ENCODE results near the gene HSDL1.

HSDL1 gene

DNA sequence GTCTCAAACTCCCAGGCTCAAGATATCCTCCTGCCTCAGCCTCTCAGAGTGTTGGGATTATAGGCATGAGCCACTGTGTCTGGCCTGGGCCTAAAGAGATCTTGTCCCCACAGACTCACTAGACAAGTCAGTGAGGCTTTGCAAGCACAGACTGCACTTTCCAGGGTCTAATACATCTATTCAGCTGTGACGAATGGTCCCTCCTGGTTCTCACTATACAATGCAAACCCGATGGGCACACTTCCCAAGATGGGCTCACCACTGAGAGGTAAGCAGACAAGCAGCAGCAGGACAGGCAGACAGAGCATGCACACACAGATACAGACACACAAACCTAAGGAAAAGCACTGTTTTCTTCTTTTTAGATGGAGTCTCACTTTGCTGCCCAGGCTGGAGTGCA lies 37.1 kb downstream of the HSDL1 start:
- no peak for DNase-seq (ENCODE audit: low read depth in 2 of 2)

DNA sequence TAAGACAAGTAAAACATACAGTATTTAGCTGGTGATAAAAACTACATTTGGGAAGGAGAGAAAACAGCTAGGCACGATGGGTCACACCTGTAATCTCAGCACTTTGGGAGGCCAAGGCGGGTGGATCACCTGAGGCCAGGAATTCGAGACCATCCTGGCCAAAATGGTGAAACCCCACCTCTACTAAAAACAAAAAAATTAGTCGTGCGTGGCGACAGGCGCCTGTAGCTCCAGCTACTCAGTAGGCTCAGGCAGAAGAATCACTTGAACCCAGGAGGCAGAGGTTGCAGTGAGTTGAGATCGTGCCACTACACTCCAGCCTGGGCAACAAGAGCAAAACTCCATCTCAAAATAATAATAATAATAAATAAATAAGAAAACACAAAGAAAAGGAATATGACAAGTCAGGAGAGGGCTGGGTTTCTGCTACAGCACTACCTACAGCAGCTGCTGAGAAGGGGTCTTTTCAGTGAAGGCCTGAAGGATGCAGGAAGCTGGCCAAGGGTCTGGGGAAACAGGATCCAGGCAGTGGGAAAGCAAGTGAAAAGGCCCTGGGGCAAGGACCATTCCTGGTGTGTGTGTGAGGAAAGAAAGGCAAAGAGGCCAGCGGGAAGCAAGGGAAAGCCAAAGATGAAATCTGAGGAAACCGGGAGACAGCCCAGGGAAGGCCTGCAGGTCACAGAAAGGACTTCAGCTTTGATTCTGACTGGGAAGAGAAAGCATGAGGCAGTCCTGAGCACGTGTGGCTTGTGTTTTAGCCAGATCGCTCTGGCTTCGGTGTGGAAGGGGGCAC lies 38.8 kb downstream of the HSDL1 start:
- no peak for DNase-seq (ENCODE audit: low read depth in 2 of 2)

DNA sequence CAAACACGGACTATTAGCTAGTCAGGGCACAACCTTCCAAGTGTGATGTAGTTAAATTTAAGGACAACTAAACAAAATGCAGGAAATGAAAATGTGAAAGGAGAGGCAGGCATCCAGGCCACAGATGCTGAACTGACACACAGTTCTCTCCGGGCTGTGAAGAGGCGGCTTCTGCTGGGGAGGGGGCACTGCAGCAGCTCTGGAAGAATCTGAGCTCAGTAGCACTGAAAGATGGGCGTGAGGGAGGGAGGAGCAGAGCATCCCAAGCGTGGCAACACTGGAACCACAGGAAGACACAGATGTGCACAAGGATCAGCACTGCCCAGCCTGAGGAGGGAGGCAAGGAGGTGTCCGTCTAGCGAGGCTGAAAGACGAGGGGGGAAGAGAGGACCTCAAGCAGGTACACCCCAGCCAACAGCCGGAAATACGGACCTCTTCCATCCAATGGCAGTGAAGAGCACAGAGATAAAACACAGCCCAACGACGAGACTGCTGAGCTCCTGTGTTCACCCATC lies 39.6 kb downstream of the HSDL1 start:
- DNase-seq (ENCODE audit: low read depth in 2 of 2): no peak

DNA sequence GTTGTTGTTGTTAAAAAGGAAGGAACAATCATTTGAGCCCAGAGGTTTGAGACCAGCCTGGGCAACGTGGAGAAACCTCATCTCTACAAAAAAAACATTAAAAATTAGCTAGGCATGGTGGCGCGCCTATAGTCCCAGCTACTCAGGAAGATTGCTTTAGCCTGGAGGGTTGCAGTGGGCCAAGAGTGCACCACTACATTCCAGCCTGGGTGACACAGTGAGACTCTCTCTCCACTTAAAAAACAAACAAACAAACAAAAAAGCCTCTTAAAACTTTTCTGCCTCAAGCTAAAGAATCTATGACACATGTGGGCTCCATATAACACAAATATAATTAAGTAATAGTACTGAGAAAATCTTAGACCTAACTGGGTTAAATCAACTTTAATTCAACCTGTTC lies 40.7 kb downstream of the HSDL1 start:
- no peak for DNase-seq (ENCODE audit: low read depth in 2 of 2)

DNA sequence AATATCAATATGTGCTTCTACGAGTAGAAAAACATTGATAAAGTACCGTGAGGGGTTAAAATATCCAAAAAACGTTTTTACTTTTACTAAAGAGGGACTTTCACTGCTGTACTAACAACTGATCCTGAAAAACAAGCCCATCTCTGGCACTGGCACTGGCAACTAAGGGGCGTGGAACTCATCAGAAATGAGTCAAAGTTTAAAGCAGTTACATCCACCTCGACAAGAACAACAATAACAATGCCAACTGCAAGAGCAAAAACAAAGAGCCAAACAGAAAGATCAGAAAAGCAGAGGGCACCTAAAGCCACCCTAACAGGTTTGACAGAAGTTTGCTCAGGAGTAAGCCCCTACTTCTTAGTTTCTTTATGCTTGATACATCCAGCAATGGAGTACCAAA lies 41.3 kb downstream of the HSDL1 start:
- DNase-seq (ENCODE audit: low read depth in 2 of 2): no peak

DNA sequence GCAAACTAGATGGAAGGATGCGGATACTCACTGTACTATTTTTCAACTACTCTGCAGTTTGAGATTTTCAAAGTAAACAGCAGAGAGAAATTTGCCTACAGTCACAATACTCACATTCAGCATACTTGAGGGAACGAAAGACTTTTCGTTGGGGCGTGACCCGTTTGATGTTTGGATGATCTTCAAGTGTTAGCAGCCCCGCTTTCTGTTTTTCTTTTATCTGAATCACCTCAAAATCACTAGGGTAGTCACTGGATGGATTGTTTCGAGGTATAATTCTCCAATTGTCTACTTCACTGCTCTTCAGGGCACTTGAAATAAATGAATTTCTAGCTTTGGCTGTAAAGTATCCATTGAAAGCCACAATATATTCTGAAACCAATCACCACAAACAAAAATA lies 46.0 kb downstream of the HSDL1 start:
- DNase-seq (ENCODE audit: low read depth in 2 of 2): no peak

DNA sequence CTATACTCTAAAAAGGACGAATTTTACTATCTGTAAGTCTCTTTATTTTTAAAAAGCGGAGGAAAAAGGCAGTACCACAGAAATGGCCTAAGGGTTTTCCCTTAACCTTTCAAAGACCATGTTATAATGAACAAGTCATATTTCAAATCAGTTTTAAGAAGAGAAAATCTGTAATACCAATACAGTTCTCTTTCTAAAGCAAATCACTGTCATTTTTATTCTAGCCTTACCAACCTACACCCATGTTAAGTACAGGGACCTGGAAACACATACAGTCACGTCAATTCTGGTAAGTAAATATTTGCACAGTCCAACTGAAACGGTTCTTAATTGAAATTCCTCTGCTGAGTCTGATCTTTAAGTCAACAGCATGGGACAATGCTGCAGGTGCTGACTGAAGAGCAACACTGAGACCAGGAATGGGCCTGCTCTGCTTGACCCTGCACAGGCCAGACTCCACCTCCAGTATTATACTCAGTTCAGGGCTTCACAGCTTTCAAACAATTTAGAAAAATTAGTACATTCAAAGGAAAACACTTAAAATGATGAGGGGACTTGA lies 48.5 kb downstream of the HSDL1 start:
- DNase-seq (ENCODE audit: low read depth in 2 of 2): no peak

DNA sequence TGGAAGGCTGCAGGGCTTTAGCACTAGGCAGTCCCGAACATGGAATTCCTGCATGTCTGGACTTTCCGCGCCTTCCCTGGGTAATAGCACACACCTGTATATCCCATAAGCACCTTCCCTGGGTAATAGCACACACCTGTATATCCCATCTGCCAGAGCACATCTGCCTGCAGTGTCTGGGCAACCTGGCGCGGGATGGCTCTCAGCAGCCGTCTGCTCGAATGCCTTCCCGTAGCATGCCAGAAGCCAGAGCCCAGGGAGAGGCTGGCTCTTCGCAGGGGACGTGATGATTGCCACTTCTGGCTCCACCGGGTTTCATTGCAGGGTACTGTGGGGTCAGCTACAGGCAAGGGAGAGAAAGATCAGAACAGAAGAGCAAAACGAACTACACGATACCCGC lies 49.5 kb downstream of the HSDL1 start:
- DNase-seq (ENCODE audit: low read depth in 2 of 2): no peak

DNA sequence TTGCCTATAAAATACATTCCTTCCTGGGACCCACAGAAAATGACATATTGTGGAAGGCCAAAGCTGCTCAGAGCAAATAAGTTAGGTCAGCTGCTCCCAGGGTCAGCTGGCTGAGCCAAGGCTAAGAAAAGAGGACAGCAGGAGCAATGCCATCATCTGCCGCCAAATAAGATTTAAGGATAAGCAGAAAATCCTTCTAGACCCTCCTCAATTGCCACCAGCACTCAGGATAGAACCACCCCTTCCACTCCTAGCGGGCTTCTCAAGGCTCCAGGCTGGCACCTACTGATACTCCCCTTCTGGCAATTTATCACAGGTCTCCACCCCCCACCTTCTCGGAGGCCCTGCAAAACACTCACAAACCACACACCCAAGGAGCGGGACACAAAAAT lies 51.1 kb downstream of the HSDL1 start:
- no peak for DNase-seq (ENCODE audit: low read depth in 2 of 2)

DNA sequence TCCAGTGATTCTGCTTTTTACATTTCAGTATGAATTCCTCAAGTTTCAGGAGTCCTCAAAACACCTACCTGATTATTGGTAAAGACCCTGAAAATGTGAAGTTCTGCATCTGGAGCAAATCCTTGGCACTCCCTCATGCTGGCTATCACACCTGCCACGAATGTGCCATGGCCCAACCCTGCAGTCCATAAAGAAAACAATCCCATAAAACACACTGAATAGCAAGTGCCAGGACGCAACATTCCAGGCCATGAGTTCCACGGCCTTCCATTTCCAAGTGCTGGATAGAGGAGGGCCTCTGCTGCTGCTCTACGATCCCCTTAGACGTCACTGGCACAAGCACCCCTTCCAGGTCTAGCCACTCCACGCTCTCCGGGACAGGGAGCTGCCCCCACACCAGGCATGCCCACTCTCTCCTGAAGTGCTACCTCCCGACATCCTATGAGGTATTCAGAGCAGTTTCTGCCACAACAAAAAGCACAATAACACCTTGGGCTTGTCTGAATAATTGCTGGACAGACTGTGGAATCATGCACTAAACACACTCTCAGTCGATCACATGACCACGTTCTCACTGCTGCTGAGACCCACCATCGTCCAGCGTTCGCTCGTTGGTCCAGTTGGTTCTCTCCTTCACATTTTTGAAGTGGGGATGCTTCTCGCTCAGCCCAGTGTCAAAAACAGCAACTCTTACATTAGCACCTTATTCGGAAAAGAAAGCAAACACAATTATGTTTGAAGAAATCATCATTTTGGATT lies 51.7 kb downstream of the HSDL1 start:
- no peak for DNase-seq (ENCODE audit: low read depth in 2 of 2)

DNA sequence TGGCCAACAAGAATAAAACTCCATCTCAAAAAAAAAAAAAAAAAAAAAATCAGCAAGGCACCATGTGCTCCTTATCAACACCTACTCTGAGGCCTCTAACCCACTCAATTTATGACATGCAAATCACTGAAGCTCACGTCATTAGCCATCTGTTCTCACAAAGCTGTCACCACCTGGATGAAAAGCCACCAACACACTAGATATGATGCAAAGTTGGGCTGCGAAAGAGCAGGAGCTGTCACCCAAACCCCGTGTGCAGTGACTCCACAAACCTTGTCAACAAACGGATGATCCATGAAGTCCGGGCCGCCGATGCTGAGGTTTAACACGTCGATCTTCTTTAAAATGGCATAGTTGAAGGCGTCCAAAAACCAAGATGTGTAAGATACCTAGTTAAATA lies 53.5 kb downstream of the HSDL1 start:
- DNase-seq (ENCODE audit: low read depth in 2 of 2): no peak

DNA sequence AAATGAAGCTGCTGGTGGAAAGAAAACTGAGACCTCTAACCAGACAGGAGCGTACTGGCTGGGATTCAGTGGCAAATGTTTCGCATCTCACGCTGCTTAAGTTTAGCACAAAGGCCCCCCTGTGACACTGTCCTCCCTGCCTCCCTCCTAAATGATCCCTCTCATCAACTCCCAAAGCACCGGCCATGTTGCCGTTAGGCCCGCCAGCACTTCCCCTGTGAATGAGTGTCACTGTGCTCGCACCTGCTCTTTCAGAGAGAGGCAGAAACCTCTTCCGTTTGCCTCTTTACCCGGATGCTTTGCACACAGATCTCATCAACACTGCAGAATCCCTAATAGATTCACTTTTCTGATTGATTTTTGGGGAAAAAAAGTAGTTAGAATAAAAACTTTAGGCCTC lies 54.8 kb downstream of the HSDL1 start:
- no peak for DNase-seq (ENCODE audit: low read depth in 2 of 2)

DNA sequence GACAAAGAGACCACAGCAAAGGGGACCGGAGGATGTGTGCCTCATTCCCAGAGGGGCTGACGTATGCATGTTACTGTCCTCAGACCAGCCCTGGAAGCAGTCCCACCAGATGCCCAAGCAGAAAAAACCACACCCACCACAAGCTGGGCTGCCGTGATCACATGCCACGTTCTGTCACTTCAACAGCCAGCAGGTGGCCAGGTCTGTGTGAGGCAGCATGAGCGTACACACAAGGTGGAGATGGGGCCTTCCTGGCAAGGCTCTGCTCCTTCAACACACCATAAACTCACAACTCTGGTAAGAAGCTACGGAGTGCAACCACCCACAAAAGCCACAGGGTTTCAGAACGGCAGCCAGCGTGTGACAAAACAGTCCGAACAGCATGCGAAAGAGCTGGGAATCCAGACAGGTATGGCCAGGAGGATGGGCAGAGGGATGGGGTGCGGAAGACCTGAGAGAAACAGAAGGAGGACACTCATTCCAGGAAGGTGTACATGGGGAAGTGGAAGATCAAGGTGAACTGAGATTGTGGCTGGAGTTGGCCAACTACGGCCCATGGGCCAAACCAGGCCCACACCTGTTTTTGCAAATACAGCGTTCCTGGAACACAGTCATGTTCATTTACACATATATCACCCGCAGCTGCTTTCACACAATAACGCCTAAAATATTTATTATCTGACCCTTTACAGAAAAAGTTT lies 56.1 kb downstream of the HSDL1 start:
- peak in 1 of 2 donors; percentile 9 for DNase-seq (ENCODE audit: low read depth in 2 of 2)

DNA sequence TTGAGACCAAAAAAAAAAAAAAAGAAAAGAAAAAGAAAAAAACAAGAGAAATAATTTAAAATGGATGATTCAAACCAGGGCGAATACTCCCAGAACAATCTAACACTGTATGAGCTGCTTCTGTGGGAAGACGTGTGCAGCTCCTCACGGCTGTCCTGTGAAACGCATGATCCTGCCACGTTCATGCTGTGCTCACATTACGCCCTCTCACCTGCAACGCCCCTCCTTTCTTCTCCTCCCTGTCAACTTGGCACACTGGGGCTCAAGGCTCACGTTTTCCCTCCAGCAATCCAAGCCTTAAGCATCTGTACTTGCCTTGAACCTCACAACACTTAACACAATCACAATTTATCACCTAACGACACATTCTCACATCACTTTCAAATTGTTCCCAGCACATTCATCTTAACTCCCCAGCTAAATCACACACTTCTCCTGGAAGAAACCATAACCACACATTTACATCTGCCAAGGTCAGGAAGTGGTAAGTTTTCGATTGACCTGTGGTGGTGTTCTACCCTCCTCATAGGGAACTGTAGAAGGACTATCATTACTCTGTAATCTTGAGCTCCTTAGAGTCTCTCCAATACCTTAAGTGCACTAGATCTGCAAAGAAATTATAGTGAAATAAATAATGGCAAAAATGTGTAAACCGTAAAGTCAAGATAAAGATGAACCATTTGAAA lies 57.4 kb downstream of the HSDL1 start:
- DNase-seq (ENCODE audit: low read depth in 2 of 2): no peak

DNA sequence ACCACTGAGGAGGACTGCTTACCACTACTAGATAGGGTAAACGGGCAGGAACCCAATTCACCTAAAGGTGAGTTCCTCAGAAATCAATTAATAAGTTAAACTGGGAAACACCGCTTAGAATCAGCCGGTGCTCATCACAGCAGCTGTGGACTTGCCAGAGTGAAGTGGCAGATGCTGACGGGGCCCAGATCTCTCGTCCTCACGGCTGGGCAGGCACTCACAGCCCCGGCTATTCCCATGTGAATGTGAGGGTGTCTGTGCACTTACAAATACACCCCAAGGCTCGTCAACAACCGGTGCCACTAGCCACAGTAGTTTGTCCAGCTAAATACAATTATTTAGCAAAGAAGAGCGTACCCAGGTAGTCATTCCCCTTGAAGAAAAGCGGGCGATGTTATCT lies 58.0 kb downstream of the HSDL1 start:
- no peak for DNase-seq (ENCODE audit: low read depth in 2 of 2)

DNA sequence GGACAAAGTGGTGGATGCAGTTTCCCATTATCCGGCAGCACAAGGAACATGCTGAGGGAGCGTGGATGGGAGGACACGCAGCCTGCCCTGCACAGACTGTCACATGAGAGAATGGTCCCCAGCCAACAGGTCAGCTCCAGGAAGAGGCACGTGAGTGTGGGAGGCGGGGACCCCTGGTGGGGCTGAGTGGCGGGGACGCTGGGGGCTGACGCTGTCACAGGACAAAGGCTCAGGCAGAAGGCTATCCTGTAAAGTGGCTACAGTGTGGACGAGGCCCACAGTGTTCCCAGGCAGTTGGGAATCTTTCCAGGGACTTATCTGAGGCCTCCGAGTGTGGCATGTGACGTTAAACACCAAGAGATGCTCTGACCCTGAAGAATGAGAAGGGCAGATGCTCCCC lies 58.6 kb downstream of the HSDL1 start:
- DNase-seq (ENCODE audit: low read depth in 2 of 2): no peak

DNA sequence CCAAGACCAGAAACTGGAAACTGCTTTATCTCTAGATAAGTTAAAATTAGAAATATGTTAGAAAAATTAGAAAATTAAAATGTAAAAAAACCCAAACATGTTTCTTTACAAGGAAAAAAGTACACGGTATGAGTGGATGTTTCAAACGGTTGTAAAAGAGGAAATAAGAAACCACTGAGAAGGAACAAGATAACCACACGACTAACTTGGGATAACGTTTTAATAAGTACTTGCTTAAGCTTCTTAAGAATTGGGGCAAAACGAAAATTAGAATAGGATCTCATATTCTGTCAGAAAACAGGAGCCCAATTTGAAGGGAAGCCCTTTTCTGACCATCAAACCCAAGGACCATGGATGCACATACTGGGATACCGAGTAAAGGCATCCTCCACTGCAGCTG lies 59.2 kb downstream of the HSDL1 start:
- no peak for DNase-seq (ENCODE audit: low read depth in 2 of 2)

DNA sequence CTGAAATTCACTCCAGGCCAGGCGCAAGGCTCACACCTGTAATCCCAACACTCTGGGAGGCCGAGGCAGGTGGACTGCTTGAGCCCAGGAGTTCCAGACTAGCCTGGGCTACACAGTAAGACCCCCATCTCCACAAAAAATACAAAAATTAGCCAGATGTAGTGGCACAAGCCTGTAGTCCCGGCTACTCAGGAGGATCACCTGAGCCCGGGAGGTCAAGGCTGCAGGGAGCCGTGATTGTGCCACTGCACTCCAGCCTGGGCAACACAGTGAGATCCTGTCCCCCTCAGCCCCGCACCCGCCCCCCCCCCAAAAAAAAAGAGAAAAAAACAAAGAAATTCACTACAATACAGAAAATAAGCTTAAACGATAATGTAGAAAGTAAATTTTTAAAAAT lies 59.7 kb downstream of the HSDL1 start:
- DNase-seq (ENCODE audit: low read depth in 2 of 2): no peak

DNA sequence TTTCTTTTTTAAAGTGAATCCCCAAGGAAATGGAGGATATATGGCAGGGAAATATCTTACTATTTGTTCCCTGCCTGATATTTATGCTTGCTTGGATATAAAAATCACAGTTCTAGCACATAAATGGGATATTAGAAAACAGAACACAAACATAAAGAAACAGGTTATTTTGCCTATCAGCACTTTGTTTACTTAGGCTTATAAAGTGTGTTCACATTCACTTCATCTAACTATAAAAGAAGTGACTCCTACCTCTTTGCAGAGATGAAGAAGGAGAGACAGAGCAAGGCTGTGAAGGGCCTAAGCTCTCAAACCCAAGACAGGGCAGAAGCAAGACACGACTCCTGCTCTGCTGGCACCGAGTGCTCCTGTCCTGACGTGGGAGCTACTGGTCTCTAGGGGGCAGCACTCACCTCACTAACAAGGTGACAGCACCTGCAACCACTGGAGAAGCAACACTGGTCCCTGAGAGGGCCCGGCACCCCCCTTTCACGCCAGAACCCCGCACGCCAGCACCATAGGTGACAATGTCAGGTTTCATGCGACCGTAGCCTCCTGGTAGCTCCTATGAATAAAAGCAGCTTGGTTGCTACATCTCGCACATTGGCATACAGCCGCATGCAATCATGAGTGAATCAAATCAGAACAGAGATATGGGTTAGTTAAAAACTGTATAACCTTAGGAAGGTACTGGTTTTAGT lies 60.3 kb downstream of the HSDL1 start:
- peak; percentile 10 to 38 for DNase-seq (ENCODE audit: low read depth in 2 of 2)

DNA sequence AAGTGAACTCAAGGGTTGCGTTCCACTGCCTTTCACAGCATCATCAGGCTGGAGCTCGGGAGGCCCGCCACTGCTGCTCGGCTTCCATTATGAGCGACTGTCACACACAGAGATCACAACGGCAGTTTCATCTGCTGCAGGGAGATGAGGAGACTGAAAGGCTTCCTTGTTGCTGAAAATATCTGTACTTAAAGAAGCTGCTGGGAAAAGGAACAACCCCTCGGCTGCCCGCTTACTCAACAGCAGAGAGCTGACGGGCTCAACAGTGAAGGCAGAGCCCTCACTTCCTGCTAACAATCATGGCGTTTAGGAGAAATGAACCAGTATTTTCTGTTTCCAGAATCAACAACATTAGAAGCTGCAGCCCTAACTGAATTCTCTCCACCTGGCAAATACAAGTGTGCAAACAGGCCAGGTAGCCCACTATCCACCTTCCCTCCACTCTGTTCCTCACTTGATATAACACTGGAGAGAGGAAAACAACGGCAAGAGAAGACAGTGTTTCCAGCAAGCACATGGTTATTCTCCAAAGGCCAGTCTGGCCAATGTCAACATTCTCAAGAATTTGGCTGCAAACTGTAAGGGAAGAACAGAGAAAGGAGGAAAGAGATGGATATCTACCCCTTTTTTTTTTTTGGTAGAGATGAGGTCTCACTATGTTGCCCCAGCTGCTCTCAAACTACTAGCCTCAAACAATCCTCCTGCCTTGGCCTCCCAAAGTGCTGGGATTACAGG lies 62.0 kb downstream of the HSDL1 start:
- DNase-seq (ENCODE audit: low read depth in 2 of 2): no peak
